Thymus (tissue), 11 donors: ENCODE data around the gene AUTS2. TPM values are rescaled to one million over a fixed set of nuclear protein-coding genes. Genes with fewer than 3 reads are reported as not detected.
"Not testable (repeated sequence)": the region's sequence is repeated elsewhere in the genome, so short reads cannot be mapped to it uniquely, and the experiment has no call there.

Experiments
- DNase-seq, 9 donors: peaks; one replicate each; pipeline ENCODE4 v3.0.0-alpha.2; 2013; ENCODE audit warnings: low spot score in 9 of 9, low read depth in 6 of 9, missing footprints in 1 of 9
- H3K27ac ChIP-seq, 2 donors: one replicate each; pipeline ENCODE4 v1.5.1; 2013; ENCODE audit warnings: control low read depth in 1 of 2, low read depth in 1 of 2, low read length in 1 of 2, mild to moderate bottlenecking in 1 of 2, moderate library complexity in 1 of 2
- H3K27me3 ChIP-seq, 2 donors: one replicate each; pipeline ENCODE4 v1.5.1; 2013; ENCODE audit warnings: low read length in 1 of 2; ENCODE audit not compliant: control insufficient read depth in 2 of 2, insufficient read depth in 1 of 2
- H3K36me3 ChIP-seq, 2 donors: one replicate each; pipeline ENCODE4 v1.5.1; 2013; ENCODE audit warnings: low read length in 1 of 2, mild to moderate bottlenecking in 1 of 2, moderate library complexity in 1 of 2; ENCODE audit not compliant: control insufficient read depth in 2 of 2, insufficient read depth in 2 of 2
- H3K4me1 ChIP-seq, 2 donors: one replicate each; pipeline ENCODE4 v1.5.1; 2013; ENCODE audit warnings: low read length in 2 of 2; ENCODE audit not compliant: control insufficient read depth in 2 of 2, insufficient read depth in 2 of 2
- H3K4me3 ChIP-seq, 2 donors: one replicate each; pipeline ENCODE4 v1.5.1; 2013; ENCODE audit warnings: low read length in 2 of 2, control low read depth in 1 of 2, mild to moderate bottlenecking in 1 of 2
- H3K9me3 ChIP-seq, 2 donors: one replicate each; pipeline ENCODE4 v1.5.1; 2013; ENCODE audit warnings: low read length in 1 of 2, mild to moderate bottlenecking in 1 of 2; ENCODE audit not compliant: control insufficient read depth in 2 of 2, insufficient read depth in 1 of 2
- WGBS: extraction: QIAGEN DNeasy Blood & Tissue Kit; methylation state at CpG from one replicate; pipeline ENCODE4 v1.1.7; 2013; 5-methylcytosine and 5-hydroxymethylcytosine counted together
- polyA plus RNA-seq: library from polyadenylated mRNA; stranded (reverse); fragments of 200-250 nt; gene quantifications from one replicate; pipeline ENCODE4 v1.2.3, GENCODE V29; 2013
- total RNA-seq: library from RNA; stranded (reverse); fragments of 120-200 nt; gene quantifications from one replicate; pipeline ENCODE4 v1.2.4, GENCODE V29; 2013
- donor health status: healthy.

AUTS2 gene
- total and polyA plus RNA-seq, 2 donors, result 9.2 to 17.1 TPM

- WGBS, result 97% methylated on average over 3 of the region's 3 CpGs
- H3K36me3 ChIP-seq, H3K27ac ChIP-seq, H3K4me3 ChIP-seq, DNase-seq, H3K27me3 ChIP-seq, H3K4me1 ChIP-seq, H3K9me3 ChIP-seq: not testable (repeated sequence)
Measured at GRCh38 chr7:70364393-70364792, 766.1 kb downstream of the AUTS2 start.

GRCh38 chr7:70371652-70372051, 773.4 kb downstream of the AUTS2 start:
- no peak for DNase-seq
- Histone ChIP-seq H3K27me3 (no peaks in the 10 kb centered on the region), H3K4me1 (no peaks in the 10 kb centered on the region), H3K36me3 (no peaks in the 10 kb centered on the region), H3K27ac (no peak overlapping the region), H3K9me3 (no peaks in the 10 kb centered on the region), H3K4me3 (no peak overlapping the region)
- WGBS, result 97% methylated on average over 1 of the region's 1 CpG

- no peak for DNase-seq
- Histone ChIP-seq H3K27ac (no peak overlapping the region), H3K4me3 (no peak overlapping the region), H3K27me3 (no peaks in the 10 kb centered on the region), H3K4me1 (no peaks in the 10 kb centered on the region), H3K36me3 (no peaks in the 10 kb centered on the region), H3K9me3 (no peaks in the 10 kb centered on the region)
- 97% methylated on average over 6 of the region's 6 CpGs for WGBS
Measured at GRCh38 chr7:70372768-70373515, 774.7 kb downstream of the AUTS2 start.

- Histone ChIP-seq H3K4me3 (no peak overlapping the region), H3K9me3 (no peaks in the 10 kb centered on the region), H3K27ac (no peak overlapping the region), H3K4me1 (no peaks in the 10 kb centered on the region), H3K36me3 (no peaks in the 10 kb centered on the region), H3K27me3 (no peaks in the 10 kb centered on the region)
- WGBS, result 99% methylated on average over 6 of the region's 6 CpGs
- DNase-seq, result no peak
Measured at GRCh38 chr7:70374772-70375533, 776.7 kb downstream of the AUTS2 start.

- Histone ChIP-seq H3K4me3 (no peak overlapping the region), H3K36me3 (no peaks in the 10 kb centered on the region), H3K9me3 (no peaks in the 10 kb centered on the region), H3K27ac (no peak overlapping the region), H3K27me3 (no peaks in the 10 kb centered on the region), H3K4me1 (no peaks in the 10 kb centered on the region)
- 96% methylated on average over 4 of the region's 4 CpGs for WGBS
- no peak for DNase-seq
Measured at GRCh38 chr7:70376561-70377031, 778.3 kb downstream of the AUTS2 start.

GRCh38 chr7:70377957-70378356, 779.7 kb downstream of the AUTS2 start:
- Histone ChIP-seq H3K4me3 (no peak overlapping the region), H3K4me1 (no peaks in the 10 kb centered on the region), H3K27ac (no peak overlapping the region), H3K36me3 (no peaks in the 10 kb centered on the region), H3K27me3 (no peaks in the 10 kb centered on the region), H3K9me3 (no peaks in the 10 kb centered on the region)
- DNase-seq, result no peak
- WGBS, result 98% methylated on average over 7 of the region's 7 CpGs

GRCh38 chr7:70379210-70379609, 780.9 kb downstream of the AUTS2 start:
- no peak for DNase-seq
- H3K9me3 ChIP-seq, result no peaks in the 10 kb centered on the region
- no peaks in the 10 kb centered on the region for H3K27me3 ChIP-seq
- no peaks in the 10 kb centered on the region for H3K36me3 ChIP-seq
- WGBS, result 96% methylated on average over 9 of the region's 9 CpGs
- H3K27ac ChIP-seq, result no peak overlapping the region
- no peak overlapping the region for H3K4me3 ChIP-seq
- H3K4me1 ChIP-seq, result no peaks in the 10 kb centered on the region

- no peak overlapping the region for H3K4me3 ChIP-seq
- no peak for DNase-seq
- no peaks in the 10 kb centered on the region for H3K4me1 ChIP-seq
- no peaks in the 10 kb centered on the region for H3K9me3 ChIP-seq
- no peaks in the 10 kb centered on the region for H3K36me3 ChIP-seq
- WGBS, result 94% methylated on average over 9 of the region's 9 CpGs
- H3K27ac ChIP-seq, result no peak overlapping the region
- H3K27me3 ChIP-seq, result no peaks in the 10 kb centered on the region
Measured at GRCh38 chr7:70380421-70381015, 782.2 kb downstream of the AUTS2 start.
